ENCODE data around the gene GIGYF1. TPM values are rescaled to one million over a fixed set of nuclear protein-coding genes. Genes with fewer than 3 reads are reported as not detected.

Gene GIGYF1
- total RNA-seq, 1 experiment from 2014 or later, result 16.3 TPM

GRCh38 chr7:100691676-100692577 is 2.1 kb downstream of the GIGYF1 start:
- H3K9me3 ChIP-seq (ENCODE audit: low read length), result no peaks in the 10 kb centered on the region
- H3K4me2 ChIP-seq (ENCODE audit: low read depth, low read length, poor library complexity, severe bottlenecking), result peak overlapping the region; percentile 94
- H2AFZ ChIP-seq (ENCODE audit: low read length), result no peak overlapping the region
- H3K4me1 ChIP-seq (ENCODE audit: low read length), result peaks cover 38% of the 10 kb centered on the region
- H4K20me1 ChIP-seq (ENCODE audit: insufficient read depth, low read depth, low read length), result peaks cover 37% of the 10 kb centered on the region
- H3K9ac ChIP-seq (ENCODE audit: low read length), result peak overlapping the region; percentile 86
- H3K27ac ChIP-seq (ENCODE audit: low read length), result peak overlapping the region; percentile 14; the same call in 1 of the 2 replicates
- peak; percentile 93 for DNase-seq
- no peaks in the 10 kb centered on the region for H3K27me3 ChIP-seq (ENCODE audit: low read length)
- H3K36me3 ChIP-seq (ENCODE audit: insufficient read depth, low read length), result peaks cover 16% of the 10 kb centered on the region
- peaks cover 54% of the 10 kb centered on the region for H3K79me2 ChIP-seq (ENCODE audit: low read length)
- H3K4me3 ChIP-seq (ENCODE audit: low read length), result peak overlapping the region; percentile 94
- no peaks in the 10 kb centered on the region for H3K9me2 ChIP-seq (replicated peaks; ENCODE audit: insufficient read depth, low read length)

GRCh38 chr7:100689230-100690135 is 4.6 kb downstream of the GIGYF1 start:
- Histone ChIP-seq H3K79me2 (ENCODE audit: low read length) (peaks cover 54% of the 10 kb centered on the region), H3K27me3 (ENCODE audit: low read length) (no peaks in the 10 kb centered on the region), H3K36me3 (ENCODE audit: insufficient read depth, low read length) (peaks cover 16% of the 10 kb centered on the region), H3K4me2 (ENCODE audit: low read depth, low read length, poor library complexity, severe bottlenecking) (no peak overlapping the region), H3K27ac (ENCODE audit: low read length) (no peak overlapping the region), H3K4me3 (ENCODE audit: low read length) (no peak overlapping the region), H3K9ac (ENCODE audit: low read length) (no peak overlapping the region), H3K9me3 (ENCODE audit: low read length) (no peaks in the 10 kb centered on the region), H4K20me1 (ENCODE audit: insufficient read depth, low read depth, low read length) (peaks cover 37% of the 10 kb centered on the region), H2AFZ (ENCODE audit: low read length) (no peak overlapping the region), H3K9me2 (replicated peaks; ENCODE audit: insufficient read depth, low read length) (no peaks in the 10 kb centered on the region), H3K4me1 (ENCODE audit: low read length) (peaks cover 24% of the 10 kb centered on the region)
- DNase-seq, result no peak

GRCh38 chr7:100688326-100688860 is 5.7 kb downstream of the GIGYF1 start:
- Histone ChIP-seq H3K9ac (ENCODE audit: low read length) (no peak overlapping the region), H3K9me2 (replicated peaks; ENCODE audit: insufficient read depth, low read length) (no peaks in the 10 kb centered on the region)

GRCh38 chr7:100687751-100688300 is 6.2 kb downstream of the GIGYF1 start:
- H3K9me3 ChIP-seq (ENCODE audit: low read length), result no peaks in the 10 kb centered on the region
- no peaks in the 10 kb centered on the region for H3K27me3 ChIP-seq (ENCODE audit: low read length)
- H3K4me1 ChIP-seq (ENCODE audit: low read length), result peaks cover 21% of the 10 kb centered on the region
- H3K79me2 ChIP-seq (ENCODE audit: low read length), result peaks cover 46% of the 10 kb centered on the region
- no peak for DNase-seq
- no peaks in the 10 kb centered on the region for H3K9me2 ChIP-seq (replicated peaks; ENCODE audit: insufficient read depth, low read length)
- peaks cover 16% of the 10 kb centered on the region for H3K36me3 ChIP-seq (ENCODE audit: insufficient read depth, low read length)
- H3K4me2 ChIP-seq (ENCODE audit: low read depth, low read length, poor library complexity, severe bottlenecking), result no peak overlapping the region
- H2AFZ ChIP-seq (ENCODE audit: low read length), result no peak overlapping the region
- no peak overlapping the region for H3K4me3 ChIP-seq (ENCODE audit: low read length)
- peaks cover 37% of the 10 kb centered on the region for H4K20me1 ChIP-seq (ENCODE audit: insufficient read depth, low read depth, low read length)
- H3K9ac ChIP-seq (ENCODE audit: low read length), result no peak overlapping the region
- no peak overlapping the region for H3K27ac ChIP-seq (ENCODE audit: low read length)

More at GRCh38 chr7:100688326-100688860, 5.7 kb downstream of the GIGYF1 start:
- no peak overlapping the region for H3K4me3 ChIP-seq (ENCODE audit: low read length)
- DNase-seq, result no peak
- peaks cover 37% of the 10 kb centered on the region for H4K20me1 ChIP-seq (ENCODE audit: insufficient read depth, low read depth, low read length)
- peaks cover 52% of the 10 kb centered on the region for H3K79me2 ChIP-seq (ENCODE audit: low read length)
- H3K9me3 ChIP-seq (ENCODE audit: low read length), result no peaks in the 10 kb centered on the region
- peaks cover 22% of the 10 kb centered on the region for H3K4me1 ChIP-seq (ENCODE audit: low read length)
- no peak overlapping the region for H2AFZ ChIP-seq (ENCODE audit: low read length)
- no peaks in the 10 kb centered on the region for H3K27me3 ChIP-seq (ENCODE audit: low read length)
- peaks cover 16% of the 10 kb centered on the region for H3K36me3 ChIP-seq (ENCODE audit: insufficient read depth, low read length)
- H3K4me2 ChIP-seq (ENCODE audit: low read depth, low read length, poor library complexity, severe bottlenecking), result no peak overlapping the region
- H3K27ac ChIP-seq (ENCODE audit: low read length), result no peak overlapping the region

- no peak overlapping the region for H3K9ac ChIP-seq (ENCODE audit: low read length)
- no peak overlapping the region for H2AFZ ChIP-seq (ENCODE audit: low read length)
- H3K4me1 ChIP-seq (ENCODE audit: low read length), result peaks cover 15% of the 10 kb centered on the region
- H3K79me2 ChIP-seq (ENCODE audit: low read length), result peaks cover 41% of the 10 kb centered on the region
- H3K27me3 ChIP-seq (ENCODE audit: low read length), result no peaks in the 10 kb centered on the region
- no peak overlapping the region for H3K27ac ChIP-seq (ENCODE audit: low read length)
- H3K36me3 ChIP-seq (ENCODE audit: insufficient read depth, low read length), result peaks cover 19% of the 10 kb centered on the region
- no peak overlapping the region for H3K4me3 ChIP-seq (ENCODE audit: low read length)
- no peaks in the 10 kb centered on the region for H3K9me3 ChIP-seq (ENCODE audit: low read length)
- H4K20me1 ChIP-seq (ENCODE audit: insufficient read depth, low read depth, low read length), result peaks cover 38% of the 10 kb centered on the region
- H3K9me2 ChIP-seq (replicated peaks; ENCODE audit: insufficient read depth, low read length), result no peaks in the 10 kb centered on the region
- H3K4me2 ChIP-seq (ENCODE audit: low read depth, low read length, poor library complexity, severe bottlenecking), result no peak overlapping the region
- no peak for DNase-seq
These were observed 6.8 kb downstream of the GIGYF1 start for GRCh38 chr7:100687261-100687660.

GRCh38 chr7:100686822-100687211 is 7.2 kb downstream of the GIGYF1 start:
- DNase-seq, result no peak
- peaks cover 36% of the 10 kb centered on the region for H3K79me2 ChIP-seq (ENCODE audit: low read length)
- no peak overlapping the region for H3K27ac ChIP-seq (ENCODE audit: low read length)
- H3K4me2 ChIP-seq (ENCODE audit: low read depth, low read length, poor library complexity, severe bottlenecking), result no peak overlapping the region
- H3K4me1 ChIP-seq (ENCODE audit: low read length), result peaks cover 11% of the 10 kb centered on the region
- peaks cover 33% of the 10 kb centered on the region for H4K20me1 ChIP-seq (ENCODE audit: insufficient read depth, low read depth, low read length)
- peaks cover 19% of the 10 kb centered on the region for H3K36me3 ChIP-seq (ENCODE audit: insufficient read depth, low read length)
- no peaks in the 10 kb centered on the region for H3K9me2 ChIP-seq (replicated peaks; ENCODE audit: insufficient read depth, low read length)
- H3K4me3 ChIP-seq (ENCODE audit: low read length), result no peak overlapping the region
- H2AFZ ChIP-seq (ENCODE audit: low read length), result no peak overlapping the region
- no peaks in the 10 kb centered on the region for H3K27me3 ChIP-seq (ENCODE audit: low read length)
- no peaks in the 10 kb centered on the region for H3K9me3 ChIP-seq (ENCODE audit: low read length)
- no peak overlapping the region for H3K9ac ChIP-seq (ENCODE audit: low read length)

GRCh38 chr7:100686201-100686821 is 7.7 kb downstream of the GIGYF1 start:
- H3K27me3 ChIP-seq (ENCODE audit: low read length), result no peaks in the 10 kb centered on the region
- peaks cover 19% of the 10 kb centered on the region for H3K36me3 ChIP-seq (ENCODE audit: insufficient read depth, low read length)
- H3K4me2 ChIP-seq (ENCODE audit: low read depth, low read length, poor library complexity, severe bottlenecking), result no peak overlapping the region
- H3K9ac ChIP-seq (ENCODE audit: low read length), result no peak overlapping the region
- H3K79me2 ChIP-seq (ENCODE audit: low read length), result peaks cover 31% of the 10 kb centered on the region
- H3K4me1 ChIP-seq (ENCODE audit: low read length), result peaks cover 6% of the 10 kb centered on the region
- no peak for DNase-seq
- H3K4me3 ChIP-seq (ENCODE audit: low read length), result no peak overlapping the region
- peaks cover 28% of the 10 kb centered on the region for H4K20me1 ChIP-seq (ENCODE audit: insufficient read depth, low read depth, low read length)
- no peak overlapping the region for H3K27ac ChIP-seq (ENCODE audit: low read length)
- no peaks in the 10 kb centered on the region for H3K9me2 ChIP-seq (replicated peaks; ENCODE audit: insufficient read depth, low read length)
- H3K9me3 ChIP-seq (ENCODE audit: low read length), result no peaks in the 10 kb centered on the region
- H2AFZ ChIP-seq (ENCODE audit: low read length), result no peak overlapping the region

All from Karpas-422 (cell line).